ENCODE data around the gene IL3RA.

IL3RA gene

DNA sequence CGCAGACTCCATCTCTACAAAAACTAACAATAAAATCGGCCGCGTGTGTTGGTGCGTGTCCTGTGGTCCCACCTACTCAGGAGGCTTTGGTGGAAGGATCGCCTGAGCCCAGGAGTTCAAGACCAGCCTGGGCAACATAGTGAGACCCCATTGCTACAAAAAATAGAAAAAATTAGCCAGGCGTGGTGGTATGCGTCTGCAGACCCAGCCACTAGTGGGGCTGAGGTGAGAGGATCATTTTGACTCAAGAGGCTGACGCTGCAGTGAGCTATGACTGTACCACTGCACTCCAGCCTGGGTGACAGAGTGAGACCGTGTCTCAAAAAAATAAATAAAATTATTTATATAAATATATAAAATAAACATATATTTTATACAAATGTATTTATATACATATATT is 93.9 kb downstream of the IL3RA start:
- ChIA-PET CTCF (no interaction called here), POLR2A (no interaction called here)
- no peak for DNase-seq (ENCODE audit: low read depth, low spot score)
- no peak overlapping the region for H3K4me3 ChIP-seq (ENCODE audit: low read depth, low read length)
- TF ChIP-seq CTCF (IDR thresholded peaks at IDR 0.05; ENCODE audit: insufficient read depth, low read length, missing control alignments): no peak
